Activated CD4-positive, CD25-positive, alpha-beta regulatory T cell treated with anti-CD3 and anti-CD28 coated beads, Interleukin-2, amount 50 U/mL, for 24 hours (primary cell): ENCODE measurements around the gene KLHL13.
"Not testable (repeated sequence)": the region's sequence is repeated elsewhere in the genome, so short reads cannot be mapped to it uniquely, and the experiment has no call there.

ENCODE experiments used
- ATAC-seq, 2 donors: fragments of 150-1000 bp; cut with Tn5 transposase; one replicate each; pipeline ENCODE4 v1.10.0; 2021; ENCODE audit warnings: mild to moderate bottlenecking in 1 of 2, moderate library complexity in 1 of 2

KLHL13 gene

DNA sequence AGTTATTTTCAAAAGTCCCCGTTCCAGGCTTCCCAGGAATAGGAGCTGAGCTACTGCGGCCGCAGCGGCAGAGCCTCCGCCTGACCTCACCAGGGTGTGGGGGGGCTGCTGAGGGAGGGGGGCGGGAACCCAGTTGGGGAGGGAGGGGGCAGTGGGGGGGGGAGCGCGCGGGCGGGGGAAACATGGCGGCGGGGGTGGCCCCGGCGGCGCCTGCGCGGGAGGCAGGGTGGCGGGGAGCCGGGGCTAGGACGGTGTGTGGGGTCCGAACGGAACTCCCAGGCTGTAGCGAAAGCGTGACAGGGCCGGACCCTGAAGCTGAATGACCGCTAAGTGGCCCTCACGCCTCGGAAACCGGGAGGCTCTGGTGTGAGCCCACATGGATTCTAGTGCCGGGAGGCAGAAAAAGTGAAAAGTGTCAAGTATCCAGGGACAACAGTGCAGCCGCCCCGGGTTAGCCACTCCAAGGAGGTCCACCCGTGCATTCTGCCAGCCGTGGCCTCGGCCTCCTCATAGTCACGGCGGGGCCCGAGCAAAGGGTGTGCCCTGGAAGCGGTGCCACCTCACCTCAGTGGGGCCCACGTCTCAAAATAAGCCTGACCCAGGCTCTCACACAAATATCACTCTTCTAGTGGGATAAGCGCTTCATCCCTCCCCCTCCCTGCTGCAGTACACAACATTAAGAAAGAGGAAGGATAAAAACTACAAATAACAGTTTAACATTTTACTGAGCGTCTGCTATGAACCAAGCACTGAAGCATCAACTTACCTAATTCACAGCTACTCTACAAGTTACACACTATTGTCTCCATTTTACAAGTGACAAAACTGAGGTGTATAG lies at the start of gene KLHL13:
Gene KLHL13, minus strand, starts transcription at position 98 of the 838 bp plus-strand sequence. CDS start 88,337 bp downstream, outside the sequence.
- ATAC-seq: no peak

DNA sequence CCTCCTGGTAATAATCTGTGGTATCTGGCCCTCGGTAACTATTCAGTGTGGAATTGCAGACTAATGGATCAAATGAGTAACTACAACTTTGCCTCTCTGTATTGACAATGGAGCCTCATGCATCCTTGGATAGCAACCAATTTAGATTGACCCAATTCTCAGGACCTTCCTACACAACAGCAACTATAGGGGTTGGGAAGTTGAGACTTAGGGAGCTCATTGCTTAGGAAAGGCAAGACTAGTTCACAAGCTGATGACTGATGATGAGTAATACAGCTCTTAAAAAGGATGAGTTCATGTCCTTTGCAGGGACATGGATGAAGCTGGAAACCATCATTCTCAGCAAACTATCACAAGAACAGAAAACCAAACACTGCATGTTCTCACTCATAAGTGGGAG lies 47.5 kb upstream of the KLHL13 start:
- ATAC-seq: no peak

DNA sequence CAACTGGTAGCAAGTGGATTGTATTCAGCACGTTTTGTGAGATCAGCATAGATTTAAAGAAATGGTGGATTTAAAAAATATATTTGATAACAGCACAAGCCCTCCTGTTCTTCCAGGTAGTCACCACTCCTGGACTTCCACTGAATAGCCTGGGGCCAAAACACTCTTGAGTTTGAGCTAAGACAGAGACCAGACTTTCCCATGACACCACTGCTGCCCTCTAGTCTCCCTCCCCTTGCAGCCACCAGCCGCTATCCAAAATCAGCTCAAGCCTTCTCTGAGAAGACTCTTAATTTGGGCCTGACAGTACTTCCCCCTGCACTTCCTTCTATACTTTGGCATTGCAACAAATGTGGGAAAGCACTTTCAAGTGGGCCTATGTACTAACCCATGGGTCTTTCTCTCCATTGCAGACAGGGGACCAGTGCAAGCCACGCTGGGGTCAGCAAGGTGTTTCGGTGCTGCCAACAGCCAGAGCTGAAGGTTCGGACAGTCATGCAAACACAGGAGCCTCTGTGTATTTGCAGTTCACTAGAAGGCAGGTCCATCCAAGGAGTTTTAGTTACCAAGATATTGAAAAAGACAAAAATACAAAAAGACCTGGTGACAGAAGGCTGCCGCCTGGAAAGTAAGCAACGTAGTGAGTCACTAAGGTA lies 40.5 kb upstream of the KLHL13 start:
- no peak for ATAC-seq

GRCh38 chrX:118156254-118156952 lies 39.8 kb upstream of the KLHL13 start:
- ATAC-seq: no peak

DNA sequence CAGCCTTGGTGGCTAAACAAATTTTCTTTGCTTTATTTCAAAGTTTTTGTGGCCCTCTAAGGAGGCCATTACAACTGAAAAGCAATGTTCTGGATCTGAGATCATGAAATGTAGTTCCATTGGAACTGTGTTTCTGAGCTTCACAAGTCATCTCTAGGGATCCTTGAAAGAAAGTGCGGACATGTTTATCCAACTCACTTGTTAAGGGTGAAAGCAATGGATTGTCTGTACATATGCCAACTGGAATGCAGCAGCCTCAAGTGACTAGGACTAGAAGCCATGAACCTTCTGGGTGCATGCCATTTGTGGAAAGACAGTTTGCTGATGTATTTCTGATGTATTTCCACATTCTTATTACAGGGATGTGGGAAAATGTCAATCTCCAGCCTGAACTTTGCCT lies 36.7 kb upstream of the KLHL13 start:
- no peak for ATAC-seq

- no peak for ATAC-seq
Measured at GRCh38 chrX:118152721-118153120, 36.1 kb upstream of the KLHL13 start.

GRCh38 chrX:118148737-118149136 lies 32.1 kb upstream of the KLHL13 start:
- no peak for ATAC-seq

- not testable (repeated sequence) for ATAC-seq
Measured at GRCh38 chrX:118147771-118148170, 31.2 kb upstream of the KLHL13 start.

DNA sequence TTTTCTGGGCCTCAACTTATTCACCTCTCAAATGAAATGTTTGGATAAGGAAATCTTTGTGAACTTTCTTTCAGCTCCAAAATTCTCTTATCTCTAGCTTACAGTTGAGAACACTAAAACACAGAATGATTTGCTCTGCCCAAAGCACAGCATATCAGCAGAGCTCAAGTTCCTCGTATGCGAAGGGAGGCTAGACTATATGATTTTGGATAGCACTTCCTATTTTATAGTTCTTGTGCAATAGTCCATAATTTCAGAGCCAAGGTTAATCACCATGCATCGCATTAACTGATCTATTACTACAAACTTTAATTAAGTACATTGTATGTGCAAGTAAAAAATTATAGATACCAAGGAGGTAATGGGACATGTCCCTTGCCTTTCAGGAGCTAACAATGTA lies 27.0 kb upstream of the KLHL13 start:
- no peak for ATAC-seq

- no peak for ATAC-seq
Measured at GRCh38 chrX:118131336-118131735, 14.7 kb upstream of the KLHL13 start.

DNA sequence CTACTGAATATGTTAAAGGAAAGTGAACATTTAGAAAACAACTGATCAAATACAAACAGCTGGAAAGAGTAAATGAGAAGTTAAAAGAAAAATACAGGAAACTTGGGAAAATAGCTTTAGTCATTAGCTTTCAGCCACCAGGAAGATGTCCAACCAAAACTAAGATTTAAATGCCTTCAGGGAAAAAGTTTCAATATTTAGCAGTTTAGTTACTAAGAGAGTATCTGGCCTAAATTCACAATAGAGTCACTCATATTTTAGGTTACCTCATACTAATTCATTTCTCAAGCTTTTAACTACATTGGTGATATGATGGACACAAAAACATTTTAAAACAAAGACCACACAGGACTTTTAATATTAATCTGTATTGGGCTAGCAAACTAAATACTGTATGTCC lies 13.1 kb upstream of the KLHL13 start:
- no peak for ATAC-seq

DNA sequence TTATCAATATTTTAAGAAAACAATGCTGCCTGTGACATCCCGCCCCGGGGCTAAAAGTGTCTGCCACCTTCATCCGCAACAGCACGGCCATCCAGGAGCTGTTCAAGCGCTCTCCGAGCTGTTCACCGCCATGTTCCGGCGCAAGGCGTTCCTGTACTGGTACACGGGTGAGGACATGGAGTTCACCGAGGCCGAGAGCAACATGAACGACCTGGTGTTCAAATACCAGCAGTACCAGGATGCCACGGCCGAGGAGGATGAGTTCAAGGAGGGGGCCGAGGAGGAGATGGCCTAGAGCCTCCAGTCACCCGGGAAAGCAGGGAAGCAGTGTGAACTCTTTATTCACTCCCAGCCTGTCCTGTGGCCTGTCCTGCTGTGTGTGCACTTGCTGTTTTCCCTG lies 12.1 kb upstream of the KLHL13 start:
- no peak for ATAC-seq

GRCh38 chrX:118126286-118126685 lies 9.7 kb upstream of the KLHL13 start:
- ATAC-seq: no peak

- ATAC-seq: not testable (repeated sequence)
Measured at GRCh38 chrX:118124243-118124642, 7.6 kb upstream of the KLHL13 start.

- ATAC-seq: no peak
Measured at GRCh38 chrX:118117741-118118140, 1.1 kb upstream of the KLHL13 start.

GRCh38 chrX:118115953-118116712 lies 477 bp downstream of the KLHL13 start:
- no peak for ATAC-seq

- no peak for ATAC-seq
Measured at GRCh38 chrX:118114971-118115370, 1.6 kb downstream of the KLHL13 start.

GRCh38 chrX:118109065-118109464 lies 7.5 kb downstream of the KLHL13 start:
- ATAC-seq: no peak

DNA sequence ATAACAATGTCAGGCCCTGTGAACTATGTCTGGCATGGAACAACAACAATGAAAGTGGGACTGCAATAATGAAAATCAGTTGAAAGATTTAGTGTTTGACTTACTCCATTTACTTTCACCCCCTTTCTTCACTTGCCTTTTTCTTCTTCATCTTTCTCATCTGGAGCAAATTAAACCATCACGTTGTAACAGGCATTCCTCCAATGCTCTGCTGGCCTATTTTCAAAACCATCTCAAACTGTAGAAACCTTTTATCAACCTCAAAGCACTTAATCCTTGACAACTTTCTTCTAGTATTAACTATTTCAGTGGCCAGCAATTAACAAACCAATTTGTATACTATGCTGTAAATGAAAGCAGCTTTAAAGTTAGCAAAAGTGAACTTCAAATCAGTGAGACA lies 8.3 kb downstream of the KLHL13 start:
- no peak for ATAC-seq

DNA sequence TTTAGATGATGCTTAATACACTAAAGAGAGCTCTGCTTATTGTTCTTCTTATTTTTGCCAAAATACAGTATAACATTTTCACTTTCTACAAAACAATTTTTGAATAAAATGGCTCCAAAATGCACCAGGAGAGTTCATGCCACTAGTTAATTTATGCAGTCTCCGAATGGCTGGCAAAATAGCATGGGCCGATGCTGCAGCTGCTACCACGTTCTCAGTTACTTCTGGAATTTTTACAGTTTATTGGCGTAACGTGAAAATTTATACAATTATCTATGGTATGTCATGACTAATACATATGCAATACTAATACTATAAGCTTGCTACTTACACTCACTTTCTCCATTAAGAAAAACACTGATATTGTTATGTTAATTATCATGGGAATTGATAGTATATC lies 16.5 kb downstream of the KLHL13 start:
- ATAC-seq: no peak

GRCh38 chrX:118088084-118088483 lies 28.5 kb downstream of the KLHL13 start:
- ATAC-seq: no peak

DNA sequence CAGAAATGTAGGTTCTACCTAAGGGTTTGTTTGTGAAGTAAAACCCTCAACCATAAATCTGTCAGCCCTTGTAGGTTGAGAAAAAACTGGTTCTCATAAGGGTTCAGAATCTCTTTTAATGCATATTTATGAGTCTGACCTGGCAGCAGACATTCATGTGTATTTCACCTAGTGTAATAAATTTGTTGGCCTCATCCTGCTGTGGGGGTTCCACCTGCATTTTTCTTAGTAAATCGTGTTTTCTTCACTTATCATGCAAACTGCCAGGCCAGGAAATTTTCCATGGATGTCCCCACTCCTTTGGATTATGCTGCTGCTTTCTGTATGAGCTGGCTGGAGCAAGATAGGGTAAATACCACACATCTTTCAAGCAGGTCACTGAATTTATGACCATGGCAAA lies 42.4 kb downstream of the KLHL13 start:
- no peak for ATAC-seq
